Uterine smooth muscle cell (primary cell): ENCODE data around the gene RNF4. TPM values are rescaled to one million over a fixed set of nuclear protein-coding genes. Genes with fewer than 3 reads are reported as not detected.

Experiments
- total RNA-seq: library from RNA; depleted of rRNA; stranded (reverse); fragments of >200 nt; gene quantifications from 2 replicates; pipeline ENCODE4 v1.2.3, GENCODE V29; 2014

Gene RNF4, protein sequence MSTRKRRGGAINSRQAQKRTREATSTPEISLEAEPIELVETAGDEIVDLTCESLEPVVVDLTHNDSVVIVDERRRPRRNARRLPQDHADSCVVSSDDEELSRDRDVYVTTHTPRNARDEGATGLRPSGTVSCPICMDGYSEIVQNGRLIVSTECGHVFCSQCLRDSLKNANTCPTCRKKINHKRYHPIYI
- total RNA-seq, result 58.6 and 59.2 TPM in 2 replicates

DNA sequence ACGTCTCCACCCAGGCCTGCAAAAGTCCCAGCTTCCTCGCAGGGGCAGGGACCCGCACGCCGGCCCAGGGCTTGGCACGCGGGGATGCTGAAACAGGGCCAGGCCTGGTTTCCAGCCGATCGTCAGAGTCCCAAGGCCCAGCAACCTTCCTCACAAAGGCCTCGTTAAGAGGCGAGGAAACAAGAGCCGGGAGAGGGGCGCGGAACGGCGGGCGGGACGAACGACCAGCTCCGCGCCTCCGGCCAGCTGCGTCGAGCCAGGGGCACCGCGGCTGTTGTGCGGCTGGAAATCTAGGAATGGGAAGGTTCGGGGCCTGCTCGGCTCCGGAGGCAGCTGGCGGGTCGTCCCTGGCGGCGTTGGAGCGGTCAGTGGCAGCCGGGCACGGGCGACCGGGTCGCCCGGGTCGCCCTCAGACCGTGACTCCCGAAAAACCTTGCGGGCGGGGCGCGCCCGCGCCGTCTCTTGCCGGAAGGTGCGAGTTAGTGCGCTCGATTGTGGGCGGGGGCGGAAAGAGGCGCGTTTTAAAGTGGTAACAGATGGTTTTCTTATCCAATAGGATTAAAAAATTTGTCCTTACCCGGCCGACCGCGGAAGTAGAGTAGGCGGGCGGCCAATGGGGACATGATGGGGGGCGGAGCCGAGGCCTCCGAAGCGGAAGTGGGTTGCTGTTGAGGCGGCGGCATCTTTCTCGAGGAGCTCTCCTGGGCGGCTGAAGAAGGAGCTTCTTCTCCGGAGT is at the start of gene RNF4:
Gene RNF4, plus strand, starts transcription at position 651 of the 736 bp plus-strand sequence. CDS start 21,388 bp downstream, outside the sequence.

DNA sequence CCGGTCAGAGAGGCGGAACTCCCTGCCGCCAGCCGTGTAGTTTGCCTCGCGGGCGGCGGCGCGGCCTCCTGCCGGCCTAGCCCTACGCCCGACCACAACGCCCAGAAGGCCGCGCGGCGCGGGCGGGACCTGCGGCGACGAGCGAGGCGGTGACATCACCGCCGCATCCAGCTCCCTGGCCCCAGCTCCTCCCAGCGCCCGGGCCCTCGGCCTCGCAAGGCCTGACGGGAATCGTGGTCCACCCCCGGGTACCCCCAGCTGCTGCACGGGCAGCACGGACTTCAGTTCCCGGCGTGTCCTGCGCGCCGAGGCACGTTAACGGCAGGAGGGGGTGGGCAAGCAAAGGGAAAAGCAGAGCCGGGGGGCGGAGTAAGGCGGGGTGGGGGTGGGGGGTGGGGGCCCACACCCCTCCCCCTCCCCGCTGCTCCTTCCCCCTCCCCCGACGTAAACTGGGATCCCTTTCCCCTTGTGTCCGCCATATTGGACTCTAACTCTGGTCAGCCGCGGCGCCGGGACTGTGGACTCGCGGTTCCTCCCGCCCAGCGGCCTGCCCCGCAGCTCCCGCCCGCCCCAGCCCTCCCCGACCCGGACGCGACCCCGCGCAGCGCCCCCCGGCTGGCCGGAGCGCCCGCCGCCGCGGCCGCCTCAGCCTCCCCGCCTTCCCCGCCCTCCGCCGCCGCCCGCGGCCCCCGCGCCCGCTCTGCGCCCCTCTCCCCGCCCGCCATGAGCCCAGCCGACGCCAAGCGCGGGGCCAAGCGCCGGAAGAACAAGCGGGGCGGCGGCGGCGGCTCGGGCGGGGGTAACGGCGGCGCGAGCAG is 67.5 kb downstream of the RNF4 start, which contains the start of gene FAM193A:
Gene FAM193A, plus strand, starts transcription at position 455 of the 818 bp plus-strand sequence. Its CDS starts 269 bp downstream, at position 724.

Other genes with a start within 250 kb of the RNF4 start
- gene HAUS3, start 227.0 kb upstream of the RNF4 start, total RNA-seq, result 10.2 and 17.7 TPM in 2 replicates
- gene POLN, start 227.0 kb upstream of the RNF4 start, total RNA-seq, result 1.4 and 2.9 TPM in 2 replicates
- gene MXD4, start 207.0 kb upstream of the RNF4 start, total RNA-seq, result 17.0 and 32.1 TPM in 2 replicates
- gene ZFYVE28, start 50.5 kb upstream of the RNF4 start, total RNA-seq, result 4.9 and 5.0 TPM in 2 replicates
- gene CFAP99, start 50.2 kb upstream of the RNF4 start, total RNA-seq, result not detected in 2 replicates
- gene FAM193A, start 67.5 kb downstream of the RNF4 start, total RNA-seq, result 12.6 and 14.1 TPM in 2 replicates